GM13977 (cell line): ENCODE results near the gene OR10G2.

Experiments
- DNase-seq: peaks from one replicate; pipeline ENCODE4 v3.0.0; 2012; ENCODE audit warnings: low spot score
- in situ Hi-C: fragments of 300-500 bp; cut with MboI; formaldehyde crosslinking; loops from one replicate; pipeline ENCODE4 v1.12.0; 2022; ENCODE audit warnings: low sequenced_read_pairs, low pct_unique_long_range_greater_than_20kb, mixed read lengths, inconsistent platforms; ENCODE audit not compliant: unreplicated experiment
- TF ChIP-seq, protein P1 (sequence below): IDR thresholded peaks from 2 replicates; pipeline ENCODE4 v1.5.1; 2012; ENCODE audit warnings: mild to moderate bottlenecking, control low read depth; ENCODE audit not compliant: insufficient read depth; ENCODE audit errors: extremely low read depth, missing control alignments

OR10G2 gene, protein sequence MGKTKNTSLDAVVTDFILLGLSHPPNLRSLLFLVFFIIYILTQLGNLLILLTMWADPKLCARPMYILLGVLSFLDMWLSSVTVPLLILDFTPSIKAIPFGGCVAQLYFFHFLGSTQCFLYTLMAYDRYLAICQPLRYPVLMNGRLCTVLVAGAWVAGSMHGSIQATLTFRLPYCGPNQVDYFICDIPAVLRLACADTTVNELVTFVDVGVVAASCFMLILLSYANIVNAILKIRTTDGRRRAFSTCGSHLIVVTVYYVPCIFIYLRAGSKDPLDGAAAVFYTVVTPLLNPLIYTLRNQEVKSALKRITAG

DNA sequence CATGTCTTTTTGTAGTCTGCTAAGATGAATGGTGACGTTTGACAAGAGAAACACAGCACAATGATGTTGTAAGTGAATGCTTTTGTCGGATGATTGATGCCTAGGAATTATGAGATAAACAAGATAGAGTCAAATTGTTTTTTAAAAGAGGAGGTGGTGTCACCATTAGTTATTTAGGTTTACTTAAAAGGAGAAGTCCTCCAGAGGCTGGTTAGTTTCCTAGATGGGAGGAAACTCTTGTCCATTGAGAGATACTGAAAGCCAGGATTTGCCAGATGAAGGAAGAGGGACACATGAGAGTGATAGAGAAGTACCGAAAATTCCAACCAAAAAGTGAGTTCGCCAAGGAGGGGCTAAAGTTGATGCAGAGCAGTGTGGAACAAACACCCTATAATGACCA, at the start of gene OR10G2:
Gene OR10G2, minus strand, starts transcription at position 101 of the 400 bp plus-strand sequence. Its CDS starts 98 bp downstream, at position 3.
- no peak for DNase-seq
- in situ Hi-C loops = no loop called here
- TF ChIP-seq, protein P1, sequence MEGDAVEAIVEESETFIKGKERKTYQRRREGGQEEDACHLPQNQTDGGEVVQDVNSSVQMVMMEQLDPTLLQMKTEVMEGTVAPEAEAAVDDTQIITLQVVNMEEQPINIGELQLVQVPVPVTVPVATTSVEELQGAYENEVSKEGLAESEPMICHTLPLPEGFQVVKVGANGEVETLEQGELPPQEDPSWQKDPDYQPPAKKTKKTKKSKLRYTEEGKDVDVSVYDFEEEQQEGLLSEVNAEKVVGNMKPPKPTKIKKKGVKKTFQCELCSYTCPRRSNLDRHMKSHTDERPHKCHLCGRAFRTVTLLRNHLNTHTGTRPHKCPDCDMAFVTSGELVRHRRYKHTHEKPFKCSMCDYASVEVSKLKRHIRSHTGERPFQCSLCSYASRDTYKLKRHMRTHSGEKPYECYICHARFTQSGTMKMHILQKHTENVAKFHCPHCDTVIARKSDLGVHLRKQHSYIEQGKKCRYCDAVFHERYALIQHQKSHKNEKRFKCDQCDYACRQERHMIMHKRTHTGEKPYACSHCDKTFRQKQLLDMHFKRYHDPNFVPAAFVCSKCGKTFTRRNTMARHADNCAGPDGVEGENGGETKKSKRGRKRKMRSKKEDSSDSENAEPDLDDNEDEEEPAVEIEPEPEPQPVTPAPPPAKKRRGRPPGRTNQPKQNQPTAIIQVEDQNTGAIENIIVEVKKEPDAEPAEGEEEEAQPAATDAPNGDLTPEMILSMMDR = no peak

DNA sequence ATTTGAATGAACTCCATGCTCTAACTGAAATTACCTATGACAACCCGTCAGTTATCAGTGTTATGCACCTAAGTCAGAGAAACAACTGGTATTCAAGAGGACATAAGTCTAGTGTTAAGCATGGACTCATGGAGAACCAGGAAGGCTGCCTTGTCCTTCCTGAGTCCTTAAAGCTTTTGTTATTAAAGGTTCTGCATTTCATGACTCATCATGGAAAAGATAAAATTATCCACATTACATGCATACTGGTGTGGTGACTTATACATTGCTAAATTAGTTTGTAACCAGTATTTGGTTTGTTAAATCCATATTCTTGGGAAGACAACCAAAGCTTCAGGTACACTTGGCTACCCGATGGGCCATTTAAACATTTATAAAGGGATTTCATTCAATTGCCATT, 45.3 kb upstream of the OR10G2 start:
- no peak for DNase-seq
- in situ Hi-C loops = no loop called here
- TF ChIP-seq, protein P1 = no peak

DNA sequence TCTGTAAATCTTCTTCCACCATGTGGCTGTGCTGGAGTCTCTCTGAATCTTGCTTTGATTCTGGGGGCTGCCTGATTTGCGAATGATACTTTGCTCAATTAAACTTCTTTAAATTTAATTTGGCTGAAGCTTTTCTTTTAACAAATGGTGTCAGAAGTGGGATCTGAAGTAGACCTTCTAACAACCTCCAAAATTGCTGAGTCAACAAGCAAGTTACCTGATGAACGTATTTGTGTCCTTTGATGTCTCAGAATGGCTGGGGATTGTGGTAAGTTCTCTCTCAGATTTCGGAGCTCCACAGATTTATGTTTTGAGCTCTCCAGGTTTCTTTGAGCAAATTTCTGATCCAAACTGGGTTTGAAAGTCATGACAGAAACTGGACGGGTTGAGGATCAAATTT, 40.8 kb upstream of the OR10G2 start:
- no peak for DNase-seq
- in situ Hi-C loops = no loop called here
- TF ChIP-seq, protein P1 = no peak

DNA sequence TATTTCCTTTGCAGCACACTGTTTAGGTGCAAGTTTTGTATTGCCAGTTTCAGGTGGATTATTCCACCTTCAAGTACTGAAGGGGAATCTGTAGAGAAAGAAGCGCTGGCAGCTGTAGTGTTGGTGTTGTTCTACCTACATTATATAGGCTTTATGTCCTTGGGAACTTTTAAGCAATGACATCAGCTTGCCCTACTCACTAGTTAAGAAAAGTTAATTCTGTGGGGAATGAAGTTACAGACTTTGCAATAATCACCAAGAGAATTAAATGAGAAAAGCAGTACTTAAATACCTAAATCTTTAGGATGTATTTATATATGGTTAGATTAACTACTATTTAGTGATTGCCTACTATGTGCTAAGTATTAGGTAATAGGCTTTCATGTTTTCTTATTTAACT, 39.0 kb upstream of the OR10G2 start, which contains the start of gene OR4E1:
Gene OR4E1, minus strand, starts transcription at position 101 of the 400 bp plus-strand sequence. CDS start 2,883 bp downstream, outside the sequence.
- in situ Hi-C loops = no loop called here
- TF ChIP-seq, protein P1 = no peak

DNA sequence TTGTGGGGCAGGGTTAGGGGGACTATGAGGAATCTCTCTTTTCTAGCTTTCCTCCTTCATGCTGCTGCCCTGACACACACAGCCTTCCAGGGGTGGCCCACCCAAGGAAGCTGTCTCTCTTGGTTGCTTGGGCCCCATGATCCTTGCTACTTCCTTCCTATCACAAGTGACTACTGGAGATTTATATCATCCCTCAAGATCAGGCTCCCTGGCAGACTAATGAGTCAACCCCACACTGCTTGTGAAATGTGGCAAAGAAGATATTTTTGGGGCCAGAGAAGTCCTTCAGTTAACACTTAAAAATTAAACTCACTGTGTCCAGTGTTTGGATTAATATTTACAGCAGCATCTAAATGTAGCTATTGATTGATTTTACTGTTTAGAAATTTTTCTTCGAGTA, 37.4 kb upstream of the OR10G2 start:
- no peak for DNase-seq
- in situ Hi-C loops = no loop called here
- TF ChIP-seq, protein P1 = no peak

More for the DNA sequence above, 39.0 kb upstream of the OR10G2 start, which contains the start of gene OR4E1:
- no peak for DNase-seq

DNA sequence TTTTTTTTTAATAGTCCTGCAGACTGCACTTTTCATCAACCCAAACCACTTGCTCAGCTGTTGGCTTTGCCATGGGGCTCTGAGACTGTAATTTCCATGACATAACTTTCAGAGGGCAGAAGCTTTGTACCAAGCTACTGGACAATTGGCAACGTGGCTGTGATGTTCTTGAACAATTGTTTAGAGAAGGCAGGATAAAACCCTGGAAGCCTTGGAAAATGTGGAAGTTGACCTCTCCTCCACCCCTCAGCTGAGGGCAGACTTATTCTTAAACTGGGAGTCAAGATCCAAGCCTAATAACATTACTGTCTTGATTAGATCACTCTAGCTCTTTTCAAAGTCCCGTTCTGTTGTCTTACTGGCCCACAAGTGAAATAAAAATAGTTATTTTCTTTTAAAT, 36.6 kb upstream of the OR10G2 start:
- in situ Hi-C loops = no loop called here
- DNase-seq = no peak
- TF ChIP-seq, protein P1 = no peak
